ENCODE measurements around the gene KCNQ1. TPM values are rescaled to one million over a fixed set of nuclear protein-coding genes. Genes with fewer than 3 reads are reported as not detected.

Gene KCNQ1
- total RNA-seq, 4 donors from 2014 or later = 0.81 to 2.2 (median 1.6) TPM

- TF ChIP-seq CTCF (IDR thresholded peaks at IDR 0.05) (no peak), POLR2A (IDR thresholded peaks at IDR 0.05) (no peak)
- DNase-seq (ENCODE audit: low spot score in 2 of 2) = no peak
- intact Hi-C loops (cut with DNase I; ENCODE audit: low total_unique reads) = no loop called here
- WGBS, 2 donors = 73 to 81% methylated on average over 5 of the region's 5 CpGs
- no peak overlapping the region for H3K4me3 ChIP-seq (ENCODE audit: low read depth, poor library complexity, severe bottlenecking)
These were observed 422.3 kb downstream of the KCNQ1 start for GRCh38 chr11:2867142-2867541.

- 75 to 77% methylated on average over 25 of the region's 25 CpGs for WGBS, 2 donors
- H3K4me3 ChIP-seq (ENCODE audit: low read depth, poor library complexity, severe bottlenecking) = no peak overlapping the region
- intact Hi-C loops (cut with DNase I; ENCODE audit: low total_unique reads) = no loop called here
- DNase-seq (ENCODE audit: low spot score in 2 of 2) = no peak
- TF ChIP-seq POLR2A (IDR thresholded peaks at IDR 0.05) (no peak), CTCF (IDR thresholded peaks at IDR 0.05) (no peak)
These were observed 423.1 kb downstream of the KCNQ1 start for GRCh38 chr11:2867722-2868505.

DNA sequence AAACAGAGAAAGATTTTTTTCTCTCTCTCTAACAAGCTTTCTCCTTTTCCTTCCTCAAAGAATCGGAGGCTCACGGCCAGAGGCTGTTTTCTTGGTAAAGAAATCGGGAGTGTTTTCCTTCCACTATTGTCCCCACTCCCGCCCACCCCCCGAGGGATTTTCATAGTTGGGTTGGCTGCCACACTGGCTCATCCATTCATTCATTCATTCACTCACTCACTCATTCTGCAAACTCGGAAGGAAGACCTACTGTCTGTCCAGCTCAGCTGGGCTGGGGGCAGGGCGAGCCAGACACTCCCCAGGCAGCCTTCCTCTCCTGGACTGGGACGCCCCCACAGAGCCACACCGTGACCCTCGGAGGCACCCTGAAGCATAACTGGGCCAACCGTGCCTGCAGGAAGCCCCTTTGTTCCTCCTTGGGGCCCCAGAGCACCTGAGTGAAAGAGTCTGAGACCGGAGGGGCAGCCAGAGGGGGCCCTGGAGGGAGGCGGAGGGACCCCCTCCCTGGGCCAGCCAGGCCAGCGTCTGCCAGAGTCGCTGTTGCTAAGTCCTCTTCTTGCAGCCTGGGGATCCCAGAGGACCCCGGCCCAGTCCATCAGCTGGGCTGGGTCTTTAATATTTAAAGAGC is 423.8 kb downstream of the KCNQ1 start:
- TF ChIP-seq POLR2A (IDR thresholded peaks at IDR 0.05) = no peak
- TF ChIP-seq CTCF (IDR thresholded peaks at IDR 0.05) = no peak
- no peak overlapping the region for H3K4me3 ChIP-seq (ENCODE audit: low read depth, poor library complexity, severe bottlenecking)

GRCh38 chr11:2869134-2869526 is 424.3 kb downstream of the KCNQ1 start:
- H3K4me3 ChIP-seq (ENCODE audit: low read depth, poor library complexity, severe bottlenecking) = no peak overlapping the region
- 19 to 30% methylated on average over 20 to 37 of the region's 37 CpGs for WGBS, 2 donors
- no peak for DNase-seq (ENCODE audit: low spot score in 2 of 2)
- intact Hi-C loops (cut with DNase I; ENCODE audit: low total_unique reads) = no loop called here
- no peak for TF ChIP-seq CTCF (IDR thresholded peaks at IDR 0.05)
- no peak for TF ChIP-seq POLR2A (IDR thresholded peaks at IDR 0.05)

More for the DNA sequence above, 423.8 kb downstream of the KCNQ1 start:
- 22 to 24% methylated on average over 12 to 16 of the region's 16 CpGs for WGBS, 2 donors
- intact Hi-C loops (cut with DNase I; ENCODE audit: low total_unique reads) = no loop called here
- no peak for DNase-seq (ENCODE audit: low spot score in 2 of 2)

GRCh38 chr11:2869561-2870427 is 425.0 kb downstream of the KCNQ1 start:
- intact Hi-C loops (cut with DNase I; ENCODE audit: low total_unique reads) = no loop called here
- WGBS, 2 donors = 25 to 34% methylated on average over 21 to 50 of the region's 90 CpGs
- H3K4me3 ChIP-seq (ENCODE audit: low read depth, poor library complexity, severe bottlenecking) = no peak overlapping the region
- DNase-seq (ENCODE audit: low spot score in 2 of 2) = no peak
- TF ChIP-seq POLR2A (IDR thresholded peaks at IDR 0.05) (no peak), CTCF (IDR thresholded peaks at IDR 0.05) (no peak)

All from lower leg skin (tissue), 4 donors.